ENCODE data around the gene RAPGEF3.

RAPGEF3 gene

GRCh38 chr12:47735649-47736048, 23.0 kb downstream of the RAPGEF3 start:
- H3K27ac Mint-ChIP-seq = peak overlapping the region; percentile 83

GRCh38 chr12:47734725-47735480, 23.8 kb downstream of the RAPGEF3 start:
- no peaks in the 10 kb centered on the region for H3K27me3 Mint-ChIP-seq (ENCODE audit: low read depth, poor library complexity)
- TF ChIP-seq CTCF (IDR thresholded peaks at IDR 0.05) = no peak
- H3K36me3 Mint-ChIP-seq (ENCODE audit: low read depth) = no peaks in the 10 kb centered on the region
- no peak for DNase-seq
- H3K4me3 Mint-ChIP-seq = no peak overlapping the region
- no peaks in the 10 kb centered on the region for H3K9me3 Mint-ChIP-seq
- H3K27ac Mint-ChIP-seq = peak overlapping the region; percentile 77
- peaks cover 73% of the 10 kb centered on the region for H3K4me1 Mint-ChIP-seq

More at GRCh38 chr12:47735649-47736048, 23.0 kb downstream of the RAPGEF3 start:
- Mint-ChIP-seq H3K9me3 (no peaks in the 10 kb centered on the region), H3K36me3 (ENCODE audit: low read depth) (no peaks in the 10 kb centered on the region), H3K4me3 (no peak overlapping the region), H3K27me3 (ENCODE audit: low read depth, poor library complexity) (no peaks in the 10 kb centered on the region), H3K4me1 (peaks cover 71% of the 10 kb centered on the region)
- no peak for TF ChIP-seq CTCF (IDR thresholded peaks at IDR 0.05)
- no peak for DNase-seq

- Mint-ChIP-seq H3K36me3 (ENCODE audit: low read depth) (no peaks in the 10 kb centered on the region), H3K4me3 (no peak overlapping the region), H3K27me3 (ENCODE audit: low read depth, poor library complexity) (no peaks in the 10 kb centered on the region), H3K27ac (no peak overlapping the region), H3K9me3 (no peaks in the 10 kb centered on the region), H3K4me1 (peaks cover 65% of the 10 kb centered on the region)
- TF ChIP-seq CTCF (IDR thresholded peaks at IDR 0.05) = no peak
- no peak for DNase-seq
Measured at GRCh38 chr12:47733142-47733541, 25.5 kb downstream of the RAPGEF3 start.

- no peaks in the 10 kb centered on the region for H3K27me3 Mint-ChIP-seq (ENCODE audit: low read depth, poor library complexity)
- H3K4me1 Mint-ChIP-seq = peaks cover 65% of the 10 kb centered on the region
- H3K36me3 Mint-ChIP-seq (ENCODE audit: low read depth) = no peaks in the 10 kb centered on the region
- no peaks in the 10 kb centered on the region for H3K9me3 Mint-ChIP-seq
- TF ChIP-seq CTCF (IDR thresholded peaks at IDR 0.05) = no peak
- no peak for DNase-seq
- H3K27ac Mint-ChIP-seq = no peak overlapping the region
- no peak overlapping the region for H3K4me3 Mint-ChIP-seq
Measured at GRCh38 chr12:47732504-47732903, 26.2 kb downstream of the RAPGEF3 start.

- no peaks in the 10 kb centered on the region for H3K9me3 Mint-ChIP-seq
- H3K27me3 Mint-ChIP-seq (ENCODE audit: low read depth, poor library complexity) = peaks cover 3% of the 10 kb centered on the region
- no peak for DNase-seq
- H3K4me3 Mint-ChIP-seq = no peak overlapping the region
- no peaks in the 10 kb centered on the region for H3K36me3 Mint-ChIP-seq (ENCODE audit: low read depth)
- no peak overlapping the region for H3K27ac Mint-ChIP-seq
- H3K4me1 Mint-ChIP-seq = peaks cover 57% of the 10 kb centered on the region
- TF ChIP-seq CTCF (IDR thresholded peaks at IDR 0.05) = no peak
Measured at GRCh38 chr12:47731723-47732122, 27.0 kb downstream of the RAPGEF3 start.

GRCh38 chr12:47730341-47730744, 28.3 kb downstream of the RAPGEF3 start:
- H3K9me3 Mint-ChIP-seq = no peaks in the 10 kb centered on the region
- no peak overlapping the region for H3K27ac Mint-ChIP-seq
- H3K4me3 Mint-ChIP-seq = no peak overlapping the region
- DNase-seq = no peak
- H3K27me3 Mint-ChIP-seq (ENCODE audit: low read depth, poor library complexity) = peaks cover 4% of the 10 kb centered on the region
- no peaks in the 10 kb centered on the region for H3K36me3 Mint-ChIP-seq (ENCODE audit: low read depth)
- peaks cover 50% of the 10 kb centered on the region for H3K4me1 Mint-ChIP-seq
- no peak for TF ChIP-seq CTCF (IDR thresholded peaks at IDR 0.05)

All from nephron progenitor cell (in vitro differentiated cells).